ENCODE measurements around the gene YOD1.
A peak's percentile ranks its signal among the peaks of the same experiment; 100 is the strongest.

The YOD1 gene

GRCh38 chr1:207051191-207051943, at the start of gene YOD1:
Gene YOD1 (minus strand): TSS chr1:207051208. CDS start chr1:207051030, 178 bp downstream.
- H3K27me3 ChIP-seq (ENCODE audit: control insufficient read depth, low read length), result peaks cover 39% of the 10 kb centered on the region
- peak within 1 kb of the TSS; percentile 79 for H3K4me2 ChIP-seq (ENCODE audit: low read length)

GRCh38 chr1:207097871-207098324, 46.9 kb upstream of the YOD1 start:
- no peaks in the 10 kb centered on the region for H3K9me3 ChIP-seq (ENCODE audit: control insufficient read depth, insufficient read depth, low read length)
- H3K9me2 ChIP-seq (replicated peaks; ENCODE audit: control insufficient read depth, low read length), result no peaks in the 10 kb centered on the region
- no peaks in the 10 kb centered on the region for H3K36me3 ChIP-seq (ENCODE audit: control insufficient read depth, low read length)
- H3F3A ChIP-seq (ENCODE audit: control insufficient read depth, insufficient read depth), result no peaks in the 10 kb centered on the region
- H3K27me3 ChIP-seq (ENCODE audit: control insufficient read depth, low read length), result peaks cover 9% of the 10 kb centered on the region; the same call in 1 of the 2 replicates
- TF ChIP-seq EZH2phosphoT487 (IDR thresholded peaks at IDR 0.05; ENCODE audit: borderline replicate concordance, low read length), result no peak
- TF ChIP-seq CTCF (IDR thresholded peaks at IDR 0.05; ENCODE audit: low read depth, low read length, poor library complexity, severe bottlenecking), result no peak
- no peaks in the 10 kb centered on the region for H4K20me1 ChIP-seq (ENCODE audit: control insufficient read depth, insufficient read depth, low read depth, low read length)
- H3K27ac ChIP-seq (ENCODE audit: low read depth, low read length), result no peak overlapping the region
- no peak overlapping the region for H3K4me2 ChIP-seq (ENCODE audit: low read length)
- H3K4me3 ChIP-seq (ENCODE audit: low read length), result no peak overlapping the region
- H3K79me2 ChIP-seq (ENCODE audit: control insufficient read depth, low read length), result no peaks in the 10 kb centered on the region
- H3K4me1 ChIP-seq (ENCODE audit: control insufficient read depth, low read length), result no peaks in the 10 kb centered on the region; the same call in 1 of the 2 replicates

More at GRCh38 chr1:207051191-207051943, at the start of gene YOD1:
- H4K20me1 ChIP-seq (ENCODE audit: control insufficient read depth, insufficient read depth, low read depth, low read length), result no peaks in the 10 kb centered on the region
- H3K36me3 ChIP-seq (ENCODE audit: control insufficient read depth, low read length), result peaks cover 26% of the 10 kb centered on the region
- H3F3A ChIP-seq (ENCODE audit: control insufficient read depth, insufficient read depth), result peaks cover 4% of the 10 kb centered on the region; the same call in 1 of the 2 replicates
- H3K4me3 ChIP-seq (ENCODE audit: low read length), result peak within 1 kb of the TSS; percentile 88
- no peaks in the 10 kb centered on the region for H3K9me2 ChIP-seq (replicated peaks; ENCODE audit: control insufficient read depth, low read length)
- peak within 1 kb of the TSS; percentile 18; the same call in 1 of the 2 replicates for H3K27ac ChIP-seq (ENCODE audit: low read depth, low read length)
- H3K4me1 ChIP-seq (ENCODE audit: control insufficient read depth, low read length), result peaks cover 18% of the 10 kb centered on the region
- peaks cover 4% of the 10 kb centered on the region; the same call in 1 of the 2 replicates for H3K9me3 ChIP-seq (ENCODE audit: control insufficient read depth, insufficient read depth, low read length)
- peaks cover 42% of the 10 kb centered on the region for H3K79me2 ChIP-seq (ENCODE audit: control insufficient read depth, low read length)
- TF ChIP-seq CTCF (IDR thresholded peaks at IDR 0.05; ENCODE audit: low read depth, low read length, poor library complexity, severe bottlenecking), result no peak
- no peak for TF ChIP-seq EZH2phosphoT487 (IDR thresholded peaks at IDR 0.05; ENCODE audit: borderline replicate concordance, low read length)

- H3K4me2 ChIP-seq (ENCODE audit: low read length), result no peak overlapping the region
- no peaks in the 10 kb centered on the region for H3K36me3 ChIP-seq (ENCODE audit: control insufficient read depth, low read length)
- no peaks in the 10 kb centered on the region; the same call in 1 of the 2 replicates for H3K4me1 ChIP-seq (ENCODE audit: control insufficient read depth, low read length)
- no peak overlapping the region for H3K4me3 ChIP-seq (ENCODE audit: low read length)
- TF ChIP-seq EZH2phosphoT487 (IDR thresholded peaks at IDR 0.05; ENCODE audit: borderline replicate concordance, low read length), result no peak
- TF ChIP-seq CTCF (IDR thresholded peaks at IDR 0.05; ENCODE audit: low read depth, low read length, poor library complexity, severe bottlenecking), result no peak
- no peak overlapping the region for H3K27ac ChIP-seq (ENCODE audit: low read depth, low read length)
- peaks cover 13% of the 10 kb centered on the region; the same call in 1 of the 2 replicates for H3K27me3 ChIP-seq (ENCODE audit: control insufficient read depth, low read length)
- H3K9me3 ChIP-seq (ENCODE audit: control insufficient read depth, insufficient read depth, low read length), result no peaks in the 10 kb centered on the region
- H3K9me2 ChIP-seq (replicated peaks; ENCODE audit: control insufficient read depth, low read length), result no peaks in the 10 kb centered on the region
- no peaks in the 10 kb centered on the region for H4K20me1 ChIP-seq (ENCODE audit: control insufficient read depth, insufficient read depth, low read depth, low read length)
- no peaks in the 10 kb centered on the region for H3K79me2 ChIP-seq (ENCODE audit: control insufficient read depth, low read length)
- no peaks in the 10 kb centered on the region for H3F3A ChIP-seq (ENCODE audit: control insufficient read depth, insufficient read depth)
These were observed 42.9 kb upstream of the YOD1 start for GRCh38 chr1:207093944-207094343.

Data from DOHH2 (cell line).